ENCODE measurements around the gene SNX11. TPM values are rescaled to one million over a fixed set of nuclear protein-coding genes. Genes with fewer than 3 reads are reported as not detected.

SNX11 gene
- total and polyA plus RNA-seq, 2 donors (not counting 3 experiments of a cell fraction or from before 2014, with no cell fraction given), result 23.4 to 26.2 TPM

GRCh38 chr17:48068491-48068961, 39.0 kb upstream of the SNX11 start:
- no peak overlapping the region for H3K27ac ChIP-seq (ENCODE audit: insufficient read depth, low read depth, low read length)
- no peak overlapping the region for H2AFZ ChIP-seq (ENCODE audit: low read depth, low read length)
- H3K4me2 ChIP-seq (ENCODE audit: insufficient read depth, low read length), result no peak overlapping the region
- peaks cover 14% of the 10 kb centered on the region for H3K4me1 ChIP-seq (ENCODE audit: control insufficient read depth, extremely low read depth, insufficient read depth, low read length)
- dilution Hi-C loops (cut with MboI; ENCODE audit: extremely low pct_ligation_motif_present, low sequenced_read_pairs) (no loop called here), intact Hi-C loops (cut with micrococcal nuclease) (no loop called here)
- no peak overlapping the region for H3K9ac ChIP-seq (replicated peaks; ENCODE audit: extremely low read depth, insufficient read depth, low read length)
- DNase-seq (ENCODE audit: low read depth, low spot score), result no peak
- peaks cover 8% of the 10 kb centered on the region for H3K79me2 ChIP-seq (ENCODE audit: control insufficient read depth, insufficient read depth, low read length)
- no peaks in the 10 kb centered on the region for H3K27me3 ChIP-seq (ENCODE audit: control insufficient read depth in 2 of 2, insufficient read depth in 2 of 2, low read length in 2 of 2)
- H3K36me3 ChIP-seq (ENCODE audit: control insufficient read depth in 2 of 2, extremely low read depth in 1 of 2, insufficient read depth in 2 of 2, low read length in 2 of 2), result peaks cover 12 to 16% of the 10 kb centered on the region in 2 experiments
- no TSS peak for BruUV-seq (replicated peaks)
- no peaks in the 10 kb centered on the region for H3K9me1 ChIP-seq (replicated peaks; ENCODE audit: control insufficient read depth, extremely low read depth, insufficient read depth, low read length)
- no peaks in the 10 kb centered on the region for H3K9me3 ChIP-seq (replicated peaks; ENCODE audit: control insufficient read depth, insufficient read depth, low read length)
- ChIA-PET CTCF (interaction anchor here (0.6 to 5.8 kb wide), 18 partner anchors 8 to 557 kb away, joined by 3 to 79 read pairs (median 6); partner anchors contain the start of genes CBX1, COPZ2 and NFE2L1), POLR2A (interaction anchor here (1.0 kb wide), 1 partner anchor 20 kb away, joined by 3 read pairs; the partner anchor contains the start of gene NFE2L1)
- FAIRE-seq, result no peak
- TF ChIP-seq EZH2 (IDR thresholded peaks at IDR 0.05; ENCODE audit: borderline replicate concordance, low read depth, low read length, severe bottlenecking) (no peak), CTCF (IDR thresholded peaks at IDR 0.05; ENCODE audit: extremely low read depth in 1 of 2, insufficient read depth in 1 of 2, low read depth in 1 of 2, low read length in 2 of 2) (peak; percentile 34 to 37)
- H3K4me3 ChIP-seq (replicated peaks in 1 of 3; ENCODE audit: insufficient read depth in 1 of 3, low read depth in 1 of 3, low read length in 3 of 3), result no peak overlapping the region
- H4K20me1 ChIP-seq (replicated peaks; ENCODE audit: control insufficient read depth, extremely low read depth, insufficient read depth, low read length), result peaks cover 2% of the 10 kb centered on the region

GRCh38 chr17:48070195-48070594, 37.4 kb upstream of the SNX11 start:
- H3K9ac ChIP-seq (replicated peaks; ENCODE audit: extremely low read depth, insufficient read depth, low read length), result no peak overlapping the region
- H3K4me1 ChIP-seq (ENCODE audit: control insufficient read depth, extremely low read depth, insufficient read depth, low read length), result peaks cover 14% of the 10 kb centered on the region
- no peaks in the 10 kb centered on the region for H3K9me3 ChIP-seq (replicated peaks; ENCODE audit: control insufficient read depth, insufficient read depth, low read length)
- DNase-seq (ENCODE audit: low read depth, low spot score) (no peak), FAIRE-seq (no peak)
- H3K4me3 ChIP-seq (replicated peaks in 1 of 3; ENCODE audit: insufficient read depth in 1 of 3, low read depth in 1 of 3, low read length in 3 of 3), result no peak overlapping the region
- no peak overlapping the region for H3K4me2 ChIP-seq (ENCODE audit: insufficient read depth, low read length)
- peaks cover 3% of the 10 kb centered on the region for H3K79me2 ChIP-seq (ENCODE audit: control insufficient read depth, insufficient read depth, low read length)
- intact Hi-C loops (cut with micrococcal nuclease) (no loop called here), dilution Hi-C loops (cut with MboI; ENCODE audit: extremely low pct_ligation_motif_present, low sequenced_read_pairs) (no loop called here)
- no peaks in the 10 kb centered on the region for H3K9me1 ChIP-seq (replicated peaks; ENCODE audit: control insufficient read depth, extremely low read depth, insufficient read depth, low read length)
- ChIA-PET POLR2A (no interaction called here), CTCF (interaction anchor here (0.9 to 5.8 kb wide), 2 partner anchors 40 to 43 kb away, joined by 3 to 79 read pairs; no protein-coding TSS in a partner anchor)
- TF ChIP-seq POLR2AphosphoS5 (IDR thresholded peaks at IDR 0.05; ENCODE audit: insufficient read depth, low read depth, low read length) (peak; percentile 20), FOS (IDR thresholded peaks at IDR 0.05; ENCODE audit: borderline replicate concordance, insufficient read depth, low read length) (no peak)
- H3K36me3 ChIP-seq (ENCODE audit: control insufficient read depth in 2 of 2, extremely low read depth in 1 of 2, insufficient read depth in 2 of 2, low read length in 2 of 2), result peaks cover 10 to 14% of the 10 kb centered on the region in 2 experiments
- no peak overlapping the region for H3K27ac ChIP-seq (ENCODE audit: insufficient read depth, low read depth, low read length)
- peaks cover 2% of the 10 kb centered on the region for H4K20me1 ChIP-seq (replicated peaks; ENCODE audit: control insufficient read depth, extremely low read depth, insufficient read depth, low read length)
- no peaks in the 10 kb centered on the region for H3K27me3 ChIP-seq (ENCODE audit: control insufficient read depth in 2 of 2, insufficient read depth in 2 of 2, low read length in 2 of 2)
- BruUV-seq (replicated peaks), result TSS peak; percentile 78
- no peak overlapping the region for H2AFZ ChIP-seq (ENCODE audit: low read depth, low read length)

Measured in endothelial cell of umbilical vein (primary cell).